Sigmoid colon (tissue), 4 donors: ENCODE results near the gene SCG2.

ENCODE experiments used
- POLR2A ChIP-seq, 2 donors: fragments of 450-650 bp; IDR thresholded peaks; one replicate each; pipeline ENCODE4 v1.6.1; 2016; ENCODE audit warnings: antibody characterized with exemption in 2 of 2, mild to moderate bottlenecking in 2 of 2, moderate library complexity in 2 of 2
- POLR2AphosphoS5 ChIP-seq, 4 donors: sonication (generic); formaldehyde crosslinking; IDR thresholded peaks; one replicate each; pipeline ENCODE4 v1.6.1; 2017; ENCODE audit warnings: antibody characterized with exemption in 4 of 4
- TF ChIP-seq, protein P1 (sequence below), 4 experiments: fragments of 450-650 bp in 3 of 4; fragments of 200-600 bp in 1 of 4; IDR thresholded peaks; one replicate each; pipeline ENCODE4 v1.5.1; 2016 to 2019; ENCODE audit warnings: antibody characterized with exemption in 4 of 4, mild to moderate bottlenecking in 3 of 4, moderate library complexity in 2 of 4

DNA sequence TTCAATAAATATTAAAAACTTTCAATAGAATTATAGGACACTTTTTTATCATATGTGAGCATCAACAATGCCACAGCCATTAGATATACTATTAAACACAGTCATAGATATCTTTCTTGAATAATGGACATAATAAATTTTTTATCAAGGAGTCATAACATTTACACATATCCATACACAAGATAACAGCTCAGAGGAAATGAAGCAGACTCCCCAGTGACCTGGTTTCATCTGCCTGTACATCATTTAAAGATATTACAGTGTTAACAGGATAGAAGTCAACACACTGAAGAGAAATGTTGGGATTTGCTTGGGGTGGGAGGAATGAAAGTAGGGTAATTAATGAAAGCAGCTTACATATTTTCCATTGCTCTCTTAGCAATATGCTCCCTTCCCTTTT lies 5.1 kb downstream of the SCG2 start:
- no peak for TF ChIP-seq POLR2AphosphoS5 (IDR thresholded peaks at IDR 0.05)
- TF ChIP-seq, protein P1, sequence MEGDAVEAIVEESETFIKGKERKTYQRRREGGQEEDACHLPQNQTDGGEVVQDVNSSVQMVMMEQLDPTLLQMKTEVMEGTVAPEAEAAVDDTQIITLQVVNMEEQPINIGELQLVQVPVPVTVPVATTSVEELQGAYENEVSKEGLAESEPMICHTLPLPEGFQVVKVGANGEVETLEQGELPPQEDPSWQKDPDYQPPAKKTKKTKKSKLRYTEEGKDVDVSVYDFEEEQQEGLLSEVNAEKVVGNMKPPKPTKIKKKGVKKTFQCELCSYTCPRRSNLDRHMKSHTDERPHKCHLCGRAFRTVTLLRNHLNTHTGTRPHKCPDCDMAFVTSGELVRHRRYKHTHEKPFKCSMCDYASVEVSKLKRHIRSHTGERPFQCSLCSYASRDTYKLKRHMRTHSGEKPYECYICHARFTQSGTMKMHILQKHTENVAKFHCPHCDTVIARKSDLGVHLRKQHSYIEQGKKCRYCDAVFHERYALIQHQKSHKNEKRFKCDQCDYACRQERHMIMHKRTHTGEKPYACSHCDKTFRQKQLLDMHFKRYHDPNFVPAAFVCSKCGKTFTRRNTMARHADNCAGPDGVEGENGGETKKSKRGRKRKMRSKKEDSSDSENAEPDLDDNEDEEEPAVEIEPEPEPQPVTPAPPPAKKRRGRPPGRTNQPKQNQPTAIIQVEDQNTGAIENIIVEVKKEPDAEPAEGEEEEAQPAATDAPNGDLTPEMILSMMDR (IDR thresholded peaks at IDR 0.05): no peak
- TF ChIP-seq POLR2A (IDR thresholded peaks at IDR 0.05): no peak
